GM18519 (cell line): ENCODE results near the gene MCMBP.

ENCODE experiments used
- ATAC-seq: cut with Tn5 transposase; IDR thresholded peaks from one replicate; pipeline ENCODE4 v1.9.1; 2021; ENCODE audit warnings: mild to moderate bottlenecking, moderate library complexity; ENCODE audit not compliant: unreplicated experiment, low FRiP score

Gene MCMBP

DNA sequence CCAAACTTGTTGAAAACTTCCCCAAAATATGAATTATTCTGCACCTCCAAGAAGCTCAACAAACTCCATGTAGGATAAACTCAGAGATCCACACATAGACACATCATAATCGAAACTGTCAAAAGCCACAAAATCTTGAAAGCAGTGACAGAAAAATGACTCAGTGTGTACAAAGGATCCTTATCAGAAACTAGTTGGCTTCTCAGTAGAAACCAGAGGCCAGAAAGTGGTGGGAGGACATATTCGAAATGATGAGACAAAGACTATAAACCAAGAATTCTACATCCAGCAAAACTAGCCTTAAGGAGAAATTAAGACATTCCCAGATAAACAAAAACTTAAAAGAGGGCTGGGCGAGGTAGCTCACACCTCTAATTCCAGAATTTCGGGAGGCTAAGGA, 38.5 kb downstream of the MCMBP start:
- ATAC-seq: no peak

DNA sequence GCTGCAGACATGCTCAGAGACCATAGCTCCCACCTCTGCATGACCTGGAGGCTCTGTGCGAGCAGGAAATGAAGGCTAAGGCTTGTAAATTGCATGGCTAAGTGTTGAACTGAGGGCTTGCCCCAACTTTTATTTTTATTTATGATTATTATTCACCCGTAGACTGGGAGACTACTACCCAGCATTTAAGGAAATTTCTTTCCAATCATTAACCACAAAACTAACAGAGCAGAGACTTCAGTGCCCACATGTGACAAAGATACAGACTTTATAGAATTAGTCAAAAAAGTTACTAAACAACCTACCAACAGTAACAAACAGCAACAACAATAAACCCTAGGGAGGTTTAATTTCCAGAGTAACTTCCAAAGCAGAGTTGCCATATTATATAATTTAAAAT, 39.7 kb downstream of the MCMBP start:
- ATAC-seq: no peak

DNA sequence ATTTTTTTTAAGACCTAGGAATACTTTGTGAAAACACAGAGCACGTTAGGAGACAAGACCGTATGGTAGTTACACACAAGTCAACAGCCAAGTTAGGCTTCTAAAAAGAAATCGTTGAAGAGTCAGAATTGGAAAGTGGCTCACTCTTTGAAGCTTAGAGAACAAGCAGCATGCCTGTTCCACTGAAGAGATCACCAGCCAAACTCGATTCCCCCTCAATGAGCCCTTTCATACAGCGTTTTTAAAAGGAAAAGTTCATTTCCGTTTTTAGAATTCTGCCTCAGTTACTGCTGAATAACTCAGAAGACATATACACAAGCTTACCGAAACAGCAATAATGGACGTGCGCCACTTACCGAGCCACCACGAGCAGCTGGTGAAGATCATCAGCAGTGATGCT, 41.0 kb downstream of the MCMBP start:
- ATAC-seq: no peak

DNA sequence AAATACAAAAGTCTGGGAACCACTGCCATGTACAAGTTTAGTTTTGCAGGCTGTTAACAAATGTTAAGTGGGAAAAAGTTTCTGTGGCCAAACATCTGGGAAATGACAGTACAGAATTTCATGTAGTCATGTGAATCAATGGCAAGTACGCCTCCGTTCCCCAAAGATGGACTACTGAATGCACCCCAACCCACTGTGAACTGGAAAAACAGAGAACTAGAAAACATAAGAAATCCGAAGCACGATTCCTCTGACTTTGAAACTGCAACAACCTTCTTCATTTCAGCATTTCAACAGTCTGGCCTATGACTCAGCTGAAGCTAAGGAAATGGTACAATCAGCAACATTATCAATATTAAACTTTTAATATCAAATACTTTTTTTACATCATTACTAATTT, 41.8 kb downstream of the MCMBP start:
- ATAC-seq: no peak

DNA sequence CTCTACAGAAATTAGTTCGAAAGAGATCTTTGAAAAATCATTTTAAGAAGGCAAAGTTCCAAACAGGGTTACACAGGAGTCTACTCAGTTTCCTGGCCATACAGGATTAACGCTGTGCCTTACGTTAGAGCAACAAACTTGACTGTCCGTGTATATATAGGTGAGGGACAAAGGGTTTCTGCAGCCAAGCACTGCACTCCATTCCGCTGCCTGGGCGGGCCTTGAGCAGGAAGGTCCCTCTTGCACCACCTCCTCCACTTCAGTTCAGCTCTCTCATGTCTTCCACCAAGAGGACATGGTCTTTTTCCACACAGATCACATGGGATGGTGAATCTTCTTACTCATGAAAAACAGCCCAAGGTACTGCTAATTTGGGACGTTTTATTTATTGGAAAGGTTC, 43.2 kb downstream of the MCMBP start:
- no peak for ATAC-seq

DNA sequence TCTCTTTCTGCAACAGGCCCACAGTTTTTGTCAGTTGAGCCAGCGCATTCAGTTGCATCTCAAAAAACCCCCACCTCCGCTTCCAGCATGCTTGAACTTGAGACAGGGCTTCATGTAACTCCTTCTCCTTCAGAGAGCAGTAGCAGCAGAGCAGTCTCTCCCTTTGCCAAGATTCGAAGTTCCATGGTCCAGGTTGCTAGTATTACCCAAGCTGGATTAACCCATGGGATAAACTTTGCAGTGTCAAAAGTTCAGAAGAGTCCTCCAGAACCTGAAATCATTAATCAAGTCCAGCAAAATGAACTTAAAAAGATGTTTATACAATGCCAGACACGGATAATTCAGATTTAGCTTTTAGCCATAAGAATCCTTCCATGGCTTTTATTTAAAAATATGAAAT, 45.2 kb downstream of the MCMBP start:
- no peak for ATAC-seq

DNA sequence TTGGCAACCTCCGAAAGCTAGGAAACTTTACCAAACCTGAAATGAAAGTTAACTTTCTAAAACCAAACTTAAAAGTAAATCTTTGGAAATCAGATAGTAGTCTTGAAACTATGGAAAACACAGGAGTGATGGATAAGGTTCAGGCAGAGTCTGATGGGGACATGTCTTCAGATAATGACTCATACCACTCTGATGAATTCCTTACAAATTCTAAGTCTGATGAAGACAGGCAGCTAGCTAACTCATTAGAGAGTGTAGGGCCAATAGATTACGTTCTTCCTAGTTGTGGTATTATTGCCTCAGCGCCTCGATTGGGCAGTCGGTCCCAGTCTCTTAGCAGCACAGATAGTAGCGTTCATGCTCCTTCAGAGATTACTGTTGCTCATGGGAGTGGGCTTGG, 45.9 kb downstream of the MCMBP start:
- ATAC-seq: no peak

DNA sequence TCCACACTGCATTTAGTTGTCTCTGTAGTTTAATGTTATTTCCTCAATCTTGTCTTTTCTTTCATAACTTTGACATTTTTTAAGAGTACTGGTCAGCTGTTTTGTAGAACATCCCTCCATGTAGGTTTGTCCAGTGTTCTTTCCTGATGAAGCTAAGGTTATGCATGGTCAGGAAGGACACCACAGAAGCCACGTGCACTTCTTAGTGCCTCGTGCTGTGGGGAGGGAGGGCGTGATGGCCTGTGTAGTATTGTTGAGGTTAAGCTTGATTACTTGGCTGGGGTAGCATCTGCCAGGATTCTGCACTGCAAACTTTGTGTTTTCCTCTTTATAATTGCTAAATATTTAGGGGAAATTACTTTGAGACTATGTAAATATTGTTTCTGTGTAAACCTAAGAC, 48.3 kb downstream of the MCMBP start:
- no peak for ATAC-seq

DNA sequence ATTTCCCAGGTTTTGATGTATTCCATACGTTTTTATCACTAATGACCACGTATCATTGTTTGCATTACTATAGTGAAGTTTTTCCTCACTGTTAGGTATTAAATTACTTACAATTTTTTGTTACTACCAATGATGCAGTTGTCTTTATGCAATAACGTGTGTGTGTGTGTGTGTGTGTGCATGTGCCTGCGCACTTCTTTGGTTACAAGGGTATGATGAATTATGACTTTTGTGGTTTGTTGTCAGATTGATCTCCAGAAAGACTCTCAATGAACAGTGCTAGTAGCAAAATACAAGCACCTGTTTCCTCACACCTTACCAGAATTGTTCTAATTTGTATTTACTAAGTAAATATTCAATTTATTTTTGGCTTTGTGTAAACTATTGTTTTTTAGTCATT, 51.5 kb downstream of the MCMBP start:
- no peak for ATAC-seq

DNA sequence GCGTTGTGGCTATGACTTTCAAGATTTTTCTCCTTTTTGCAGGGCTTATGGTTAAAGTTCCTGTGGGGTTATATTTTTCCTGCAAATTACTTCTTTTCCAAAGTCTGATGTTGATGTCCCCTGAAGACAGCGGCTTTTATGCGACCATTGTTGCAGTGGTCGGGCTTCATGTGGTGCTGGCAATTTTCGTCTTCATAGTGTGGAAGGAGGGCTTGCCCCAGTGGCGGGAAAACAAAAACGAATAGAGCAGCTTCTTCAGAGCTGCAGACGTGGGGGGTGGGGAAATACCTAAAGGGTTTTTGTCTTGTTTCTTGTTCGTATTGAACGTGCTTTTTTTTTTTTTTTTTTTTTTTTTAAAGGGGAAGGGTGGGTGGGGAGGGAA, 53.8 kb downstream of the MCMBP start:
- no peak for ATAC-seq

DNA sequence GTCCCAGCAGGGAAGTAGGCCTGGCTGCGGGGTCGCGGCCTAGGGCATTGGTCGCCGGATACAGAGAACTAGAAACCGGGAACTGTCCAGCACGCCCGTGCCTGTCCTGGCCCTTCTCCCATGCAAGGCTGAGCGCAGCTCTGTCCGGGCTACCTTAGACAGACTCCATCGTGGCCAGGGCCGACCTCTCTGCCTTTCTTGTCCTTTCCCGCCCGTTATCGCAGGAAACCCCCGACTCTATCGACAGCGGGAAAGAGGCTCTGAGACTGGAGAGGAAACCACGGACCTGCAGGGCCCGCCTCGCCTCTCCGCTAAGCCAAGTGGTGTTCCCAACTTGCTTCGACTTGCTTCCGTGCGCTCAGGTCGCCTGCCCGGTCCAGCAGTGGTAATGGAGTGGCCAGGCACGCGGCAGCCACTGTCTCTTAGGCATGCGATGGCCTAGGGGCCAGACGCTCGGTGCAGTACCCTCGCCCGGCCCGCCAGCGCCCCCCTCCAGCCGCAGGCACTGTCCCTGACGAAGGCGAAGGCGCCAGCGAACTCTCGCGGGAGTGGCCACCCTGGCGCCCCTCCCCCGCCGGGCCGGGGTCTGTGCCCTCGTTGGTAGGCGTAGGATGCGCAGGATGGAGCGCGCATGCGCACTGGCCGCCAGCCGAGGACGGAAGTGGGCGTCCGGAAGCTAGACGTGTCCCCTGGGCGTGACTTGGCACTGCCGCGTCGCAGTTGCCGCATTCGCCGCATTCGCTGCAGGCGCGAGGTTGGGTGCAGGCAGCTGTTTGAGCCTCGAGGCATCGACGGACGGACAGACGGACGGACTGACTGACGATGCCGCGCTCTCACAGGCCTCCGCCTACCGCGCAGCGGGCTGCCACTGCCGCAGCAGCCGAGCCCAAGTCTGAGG, 54.4 kb downstream of the MCMBP start:
- ATAC-seq: no peak

DNA sequence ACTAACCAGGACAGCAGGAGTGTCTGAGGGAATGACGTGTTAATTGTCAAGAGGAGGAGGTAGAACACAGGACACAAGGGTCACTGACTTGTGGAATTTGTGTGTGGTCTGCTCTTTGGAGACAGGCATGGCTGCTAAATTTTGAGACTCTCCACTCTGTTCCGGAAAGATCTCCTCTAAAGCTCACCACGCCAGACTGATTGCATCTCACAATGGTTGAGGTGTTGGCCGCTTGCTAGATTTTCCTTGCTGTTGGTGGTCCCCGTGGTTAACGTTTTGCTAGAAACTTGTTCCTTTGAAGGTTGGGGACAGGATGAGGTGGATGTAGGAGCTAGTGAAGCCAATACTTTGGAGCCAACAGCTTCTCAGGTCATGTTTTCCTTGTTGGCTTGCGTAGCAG, 57.0 kb downstream of the MCMBP start:
- no peak for ATAC-seq

DNA sequence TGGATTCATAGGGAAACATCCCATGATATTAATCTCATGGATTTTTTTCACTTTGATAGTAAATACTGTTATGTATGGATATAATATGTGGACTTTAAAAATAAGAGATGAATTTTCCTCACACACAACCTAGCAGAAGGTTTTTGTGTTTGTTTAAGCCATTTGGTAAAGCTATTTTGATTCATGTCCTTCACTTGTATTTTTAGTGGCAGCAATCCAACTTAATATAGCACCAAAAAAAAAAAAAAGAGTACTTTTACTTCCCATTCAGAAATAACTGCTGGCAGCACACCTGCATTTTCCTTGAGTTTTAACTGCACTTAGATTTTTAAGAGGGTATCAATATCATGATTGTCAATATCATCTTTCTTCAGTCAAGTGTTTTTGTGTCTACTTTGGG, 60.0 kb downstream of the MCMBP start:
- no peak for ATAC-seq

DNA sequence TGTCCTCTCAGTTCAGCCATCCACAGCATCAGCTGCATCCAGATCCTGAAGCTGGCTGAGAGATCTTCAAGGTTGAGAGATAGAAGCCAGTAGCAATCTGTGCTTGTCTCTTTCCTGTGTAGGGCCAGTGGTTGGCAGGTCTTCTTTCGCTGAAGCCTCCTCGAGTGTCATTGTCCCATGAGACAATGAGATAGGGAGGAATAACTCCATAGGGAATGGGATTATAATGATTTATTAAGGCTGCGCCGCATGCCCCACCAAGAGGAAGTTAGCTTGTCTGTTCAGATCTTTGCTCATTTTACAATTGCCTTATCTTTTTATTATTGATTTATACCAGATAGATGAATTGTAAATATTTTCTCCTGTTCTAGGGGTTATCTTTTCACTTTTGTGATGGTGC, 61.5 kb downstream of the MCMBP start:
- ATAC-seq: no peak

DNA sequence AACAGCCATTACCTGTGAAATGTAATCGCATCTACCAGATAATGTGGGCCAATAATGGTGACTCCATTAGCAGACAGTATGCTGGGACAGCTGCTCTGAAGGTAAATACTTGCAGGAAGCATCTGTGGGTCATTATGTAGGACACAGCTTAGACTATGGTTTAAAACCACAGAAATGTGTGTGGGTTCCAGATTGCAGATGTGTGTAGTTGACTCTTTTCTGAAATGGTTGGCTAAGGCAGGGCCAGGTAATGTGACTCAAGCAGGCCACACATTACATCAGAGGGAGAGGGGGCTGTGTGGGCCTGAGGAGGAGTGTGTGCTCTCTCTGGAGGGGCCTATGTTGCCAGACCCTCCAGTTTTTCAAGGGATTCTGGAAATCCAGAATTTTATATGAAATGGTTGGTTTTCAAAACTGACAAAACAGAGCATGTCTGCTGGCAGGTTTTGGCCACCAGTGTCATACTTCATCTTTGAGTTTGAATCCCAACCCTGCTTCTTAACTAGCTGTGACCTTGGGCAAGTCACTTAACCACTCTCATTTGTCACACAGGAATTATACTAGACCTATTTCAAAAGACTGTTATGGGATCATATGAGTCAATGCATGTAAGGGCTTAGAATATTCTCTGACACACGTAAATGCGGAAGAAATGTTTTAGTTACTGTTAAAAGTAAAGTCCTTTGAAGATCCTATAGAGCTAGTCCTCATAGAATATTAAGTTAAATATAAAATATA, 64.5 kb downstream of the MCMBP start:
- peak; percentile 61 for ATAC-seq

DNA sequence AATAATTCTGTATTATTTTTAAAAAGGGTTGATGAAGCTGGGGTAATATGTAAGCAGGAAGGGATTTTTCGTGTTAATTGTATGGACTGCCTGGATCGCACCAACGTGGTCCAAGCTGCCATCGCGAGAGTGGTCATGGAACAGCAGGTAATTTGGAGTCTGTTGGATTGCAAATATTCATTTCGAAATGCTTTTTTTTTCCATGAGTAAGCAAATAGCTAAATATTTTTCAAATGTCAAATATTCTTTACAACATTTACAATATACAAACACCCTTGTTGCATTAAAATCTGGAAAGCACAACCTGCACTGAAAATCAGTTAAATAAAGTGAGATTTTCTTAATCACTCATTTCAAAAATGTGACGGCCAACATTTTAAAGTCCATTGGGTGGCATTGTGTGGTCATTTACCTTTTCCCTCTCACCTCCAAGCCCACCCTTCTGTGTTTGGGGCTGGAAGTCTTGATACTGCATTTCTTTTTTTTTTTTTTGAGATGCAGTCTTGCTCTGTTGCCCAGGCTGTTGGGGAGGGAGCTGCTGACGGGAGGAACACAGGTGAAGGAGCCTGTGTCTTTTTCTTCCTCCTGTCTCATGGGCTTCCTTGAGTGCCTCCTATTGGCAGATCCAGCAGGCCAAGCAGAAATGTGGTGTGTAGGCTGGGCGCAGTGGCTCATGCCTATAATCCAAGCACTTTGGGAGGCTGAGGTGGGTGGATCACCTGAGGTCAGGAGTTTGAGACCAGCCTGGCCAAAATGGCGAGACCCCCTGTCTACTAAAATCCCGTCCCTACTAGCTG, 66.1 kb downstream of the MCMBP start:
- ATAC-seq: no peak

DNA sequence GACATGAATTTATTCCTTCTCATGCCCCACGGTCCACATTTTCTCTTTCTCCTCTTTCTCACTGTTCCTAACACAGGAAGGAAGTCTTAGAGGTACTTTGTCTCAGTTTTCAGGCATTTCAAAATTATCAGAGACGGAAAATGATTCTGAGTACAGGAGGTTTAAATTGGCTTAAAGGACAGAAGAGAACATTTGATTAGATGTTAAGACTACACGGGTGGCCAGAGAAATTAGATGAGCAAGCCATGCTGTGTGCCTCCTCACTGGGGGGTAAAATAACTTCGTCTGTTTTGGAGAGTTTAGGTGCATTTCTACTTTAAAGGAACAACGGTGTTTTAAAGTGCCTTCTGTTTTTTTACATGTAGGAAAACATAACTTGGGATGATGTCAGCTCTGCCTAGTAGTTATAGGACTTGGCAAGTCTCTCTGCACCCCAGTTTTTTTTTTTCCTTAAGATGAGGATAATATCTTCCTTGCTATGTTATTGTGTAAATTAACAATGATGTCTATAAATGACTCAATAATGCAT, 66.9 kb downstream of the MCMBP start:
- ATAC-seq: no peak

DNA sequence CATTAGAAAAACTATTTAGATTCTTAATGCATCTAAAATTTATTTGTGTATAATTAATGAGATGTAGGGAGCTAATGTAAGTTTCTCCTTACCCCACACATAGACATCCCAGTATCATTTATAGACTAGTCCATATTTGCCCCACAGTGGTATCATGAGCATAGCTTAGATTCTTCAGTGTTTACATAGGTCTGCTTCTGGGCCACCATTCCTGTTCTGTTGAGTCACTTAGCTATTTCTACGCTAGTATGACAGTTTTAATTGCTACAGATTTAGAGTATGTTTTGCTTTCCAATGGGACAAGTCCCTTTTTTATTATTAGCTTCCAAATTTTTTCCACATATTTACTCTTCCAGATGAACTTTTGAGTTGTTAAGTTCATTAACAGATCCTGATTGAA, 69.4 kb downstream of the MCMBP start:
- ATAC-seq: no peak

DNA sequence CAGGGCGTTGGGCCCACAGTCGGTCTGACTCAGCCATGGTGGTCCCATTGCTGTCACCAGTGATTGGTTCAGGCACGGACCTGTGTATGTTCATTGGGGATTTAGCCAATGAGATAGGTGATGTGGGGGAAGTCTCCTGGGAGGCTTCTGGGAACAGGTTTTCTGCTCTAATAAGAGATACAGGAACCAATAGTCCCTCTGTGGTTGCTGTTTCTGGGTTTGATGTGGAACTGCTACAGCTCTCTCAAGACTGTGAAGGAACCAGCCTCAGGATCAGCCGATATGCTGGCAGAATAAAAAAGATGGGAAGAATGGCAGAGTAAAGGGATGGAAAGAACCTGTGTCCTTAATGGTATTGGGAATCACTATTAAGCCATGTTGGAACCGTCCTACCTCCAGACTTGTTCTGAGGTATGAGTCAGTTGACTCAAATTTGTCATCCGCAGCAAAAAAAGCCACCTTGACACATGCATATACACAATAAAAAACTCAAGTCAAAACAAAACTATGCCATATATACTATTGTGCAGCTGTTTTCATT, 70.6 kb downstream of the MCMBP start:
- ATAC-seq: no peak

DNA sequence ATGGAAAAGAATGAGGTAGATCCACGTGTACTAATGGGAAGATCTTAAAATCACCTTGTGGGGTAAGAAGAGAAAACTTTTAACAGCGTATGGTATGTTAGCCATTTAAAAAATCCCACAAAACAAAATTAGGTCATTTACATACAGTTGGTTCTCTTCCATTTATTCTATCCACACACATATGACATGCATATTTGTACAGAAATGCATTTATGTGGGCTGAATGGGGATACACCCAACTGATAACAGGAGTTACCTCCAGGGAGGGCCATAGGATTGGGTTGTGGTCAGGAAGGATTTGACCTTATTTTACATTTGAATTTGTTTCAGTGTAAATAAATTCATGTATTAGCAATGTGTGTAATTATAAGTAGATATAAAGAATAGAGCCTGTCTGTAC, 71.5 kb downstream of the MCMBP start:
- no peak for ATAC-seq

DNA sequence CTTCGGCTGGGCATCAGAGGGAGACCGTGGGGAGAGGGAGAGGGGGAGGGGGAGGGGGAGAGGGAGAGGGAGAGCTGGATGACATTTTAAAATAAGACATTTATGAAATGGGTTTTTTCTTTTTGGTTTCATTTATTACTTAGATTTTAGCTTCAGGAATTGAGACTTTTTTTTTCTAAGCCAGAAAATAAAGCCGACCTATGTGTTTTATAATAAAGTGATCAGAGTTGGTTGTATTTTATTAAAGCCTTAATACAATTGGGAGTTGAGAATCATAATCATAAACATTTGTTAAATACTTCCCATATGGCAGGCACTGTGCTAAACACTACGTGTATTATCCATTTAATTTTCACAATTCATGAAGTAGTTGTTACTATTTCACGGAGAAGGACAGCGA, 76.6 kb downstream of the MCMBP start:
- ATAC-seq: no peak
